Neuron (in vitro differentiated cells): ENCODE data around the gene PIGQ.

Experiments used
- H2AFZ ChIP-seq: one replicate; pipeline ENCODE4 v1.6.1; 2013; ENCODE audit warnings: low read depth, mild to moderate bottlenecking, inconsistent platforms, low read length, moderate library complexity
- H3K27me3 ChIP-seq: one replicate; pipeline ENCODE4 v1.6.1; 2013; ENCODE audit warnings: low read length; ENCODE audit not compliant: insufficient read depth
- H3K36me3 ChIP-seq: one replicate; pipeline ENCODE4 v1.6.1; 2013; ENCODE audit warnings: low read length; ENCODE audit not compliant: insufficient read depth
- H3K4me1 ChIP-seq: one replicate; pipeline ENCODE4 v1.6.1; 2013; ENCODE audit warnings: low read length; ENCODE audit not compliant: insufficient read depth
- H3K4me3 ChIP-seq: 2 replicates; pipeline ENCODE4 v1.5.1; 2013; ENCODE audit warnings: mild to moderate bottlenecking, low read length, moderate library complexity
- H3K9me3 ChIP-seq: one replicate; pipeline ENCODE4 v1.6.1; 2013; ENCODE audit warnings: low read length

PIGQ gene

GRCh38 chr16:539901-540530, 29.8 kb upstream of the PIGQ start:
- H2AFZ ChIP-seq = no peak overlapping the region
- H3K36me3 ChIP-seq = peaks cover 11% of the 10 kb centered on the region
- H3K4me1 ChIP-seq = no peaks in the 10 kb centered on the region
- H3K27me3 ChIP-seq = no peaks in the 10 kb centered on the region
- no peaks in the 10 kb centered on the region for H3K9me3 ChIP-seq
- no peak overlapping the region for H3K4me3 ChIP-seq

DNA sequence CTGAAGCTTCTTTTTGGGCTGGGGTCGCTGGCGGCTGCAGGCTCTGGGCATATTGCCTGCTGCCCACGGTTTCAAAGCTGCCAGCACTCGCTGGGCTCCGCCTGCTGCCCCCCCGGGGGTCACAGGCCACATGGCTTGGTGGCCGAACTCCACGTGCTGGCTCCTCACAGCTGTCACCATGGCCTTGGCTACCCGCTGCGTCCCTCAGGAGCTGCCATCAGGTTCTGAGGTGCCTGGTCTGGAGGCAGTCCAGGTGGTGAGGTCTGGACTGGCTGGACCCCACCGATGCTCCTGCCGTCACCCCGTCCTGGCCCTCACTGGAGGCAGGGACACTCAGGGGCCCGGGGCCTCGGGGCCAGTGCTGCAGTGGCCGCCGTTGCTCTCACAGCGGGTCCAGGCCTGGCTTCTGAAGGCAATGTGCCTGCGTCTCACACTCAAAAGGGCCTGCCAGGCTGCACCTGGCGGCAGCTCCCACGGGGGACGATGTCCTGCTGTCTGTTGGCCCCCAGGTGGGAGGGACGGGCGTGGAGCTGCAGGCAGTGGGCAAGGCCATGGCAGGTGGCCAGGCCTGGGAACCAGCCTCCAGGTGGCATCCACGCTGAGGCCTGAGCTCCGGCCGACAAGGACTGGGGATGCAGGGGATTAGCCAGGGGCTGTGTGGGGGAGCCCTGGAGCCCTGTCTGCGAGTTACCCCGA, 29.0 kb upstream of the PIGQ start:
- no peak overlapping the region for H2AFZ ChIP-seq
- no peaks in the 10 kb centered on the region for H3K9me3 ChIP-seq
- no peak overlapping the region for H3K4me3 ChIP-seq
- H3K27me3 ChIP-seq = no peaks in the 10 kb centered on the region
- no peaks in the 10 kb centered on the region for H3K4me1 ChIP-seq
- H3K36me3 ChIP-seq = peaks cover 8% of the 10 kb centered on the region

DNA sequence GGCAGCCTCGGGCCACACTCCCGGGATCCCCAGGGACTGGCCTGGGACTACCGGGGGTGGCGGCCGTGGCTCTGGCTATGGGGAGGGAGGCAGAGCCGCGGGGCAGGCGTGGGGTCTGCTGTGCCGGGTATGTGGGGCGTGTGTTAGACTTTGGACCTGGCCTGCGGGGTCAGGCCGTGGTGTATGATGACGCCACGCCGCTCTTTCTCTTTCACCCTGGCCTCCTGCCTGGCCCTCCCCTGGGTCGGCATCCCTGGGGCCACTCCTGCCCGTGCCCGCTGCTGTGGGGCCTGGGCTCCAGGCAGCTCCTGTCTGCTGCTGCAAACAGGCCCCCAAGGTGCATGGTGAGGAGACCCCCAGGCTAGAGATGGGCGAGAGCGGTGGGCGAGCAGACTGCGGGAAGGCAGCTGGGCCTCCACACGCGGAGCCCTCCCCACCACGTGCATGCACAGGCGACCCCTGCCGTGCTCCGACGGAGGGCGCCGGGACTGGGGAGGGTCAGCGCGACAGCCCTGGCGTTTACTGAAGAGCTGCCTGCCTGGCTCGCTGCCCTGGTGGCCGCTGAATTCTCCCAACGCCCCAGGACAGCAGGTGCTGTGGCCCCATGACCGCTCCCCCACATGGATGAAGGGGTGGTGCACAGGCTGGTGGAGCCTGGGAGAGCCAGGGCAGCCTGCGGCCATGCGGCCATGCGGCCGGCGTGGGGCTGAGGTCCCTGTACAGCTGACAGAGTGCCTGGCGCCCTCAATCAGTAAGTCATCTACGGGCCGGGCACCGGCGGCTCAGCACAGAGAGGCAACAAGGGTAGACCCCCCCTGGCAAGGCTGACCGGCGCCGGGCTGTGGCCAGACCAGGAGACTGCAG, 26.2 kb upstream of the PIGQ start:
- peaks cover 8% of the 10 kb centered on the region for H3K36me3 ChIP-seq
- no peaks in the 10 kb centered on the region for H3K9me3 ChIP-seq
- no peaks in the 10 kb centered on the region for H3K27me3 ChIP-seq
- no peak overlapping the region for H2AFZ ChIP-seq
- no peak overlapping the region for H3K4me3 ChIP-seq
- no peaks in the 10 kb centered on the region for H3K4me1 ChIP-seq

DNA sequence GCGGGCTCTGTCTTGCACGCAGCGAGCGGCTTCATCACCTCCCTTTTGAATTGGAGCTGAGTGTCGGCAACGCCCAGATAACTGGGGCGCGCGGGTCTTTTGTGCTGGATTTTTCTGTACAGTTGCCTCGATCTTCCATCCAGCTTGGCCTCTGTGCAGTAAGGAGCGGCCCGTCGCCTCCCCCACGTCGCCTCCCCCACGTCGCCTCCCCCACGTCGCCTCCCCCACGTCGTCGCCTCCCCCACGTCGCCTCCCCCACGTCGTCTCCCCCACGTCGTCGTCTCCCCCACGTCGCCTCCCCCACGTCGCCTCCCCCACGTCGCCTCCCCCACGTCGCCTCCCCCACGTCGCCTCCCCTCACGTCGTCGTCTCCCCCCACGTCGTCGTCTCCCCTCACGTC, 25.3 kb upstream of the PIGQ start:
- Histone ChIP-seq H3K36me3 (peaks cover 11% of the 10 kb centered on the region), H3K27me3 (no peaks in the 10 kb centered on the region), H3K4me1 (no peaks in the 10 kb centered on the region), H3K9me3 (no peaks in the 10 kb centered on the region), H2AFZ (no peak overlapping the region), H3K4me3 (no peak overlapping the region)

GRCh38 chr16:546909-547770, 22.6 kb upstream of the PIGQ start:
- no peaks in the 10 kb centered on the region for H3K27me3 ChIP-seq
- H3K9me3 ChIP-seq = no peaks in the 10 kb centered on the region
- H3K4me3 ChIP-seq = no peak overlapping the region
- H3K36me3 ChIP-seq = peaks cover 22% of the 10 kb centered on the region
- H2AFZ ChIP-seq = no peak overlapping the region
- no peaks in the 10 kb centered on the region for H3K4me1 ChIP-seq

- Histone ChIP-seq H3K9me3 (no peaks in the 10 kb centered on the region), H2AFZ (no peak overlapping the region), H3K36me3 (peaks cover 32% of the 10 kb centered on the region), H3K4me1 (no peaks in the 10 kb centered on the region), H3K27me3 (no peaks in the 10 kb centered on the region), H3K4me3 (no peak overlapping the region)
Observed at GRCh38 chr16:548586-548985, 21.2 kb upstream of the PIGQ start.

- H2AFZ ChIP-seq = no peak overlapping the region
- H3K9me3 ChIP-seq = no peaks in the 10 kb centered on the region
- peaks cover 32% of the 10 kb centered on the region for H3K36me3 ChIP-seq
- H3K27me3 ChIP-seq = no peaks in the 10 kb centered on the region
- H3K4me3 ChIP-seq = no peak overlapping the region
- peaks cover 8% of the 10 kb centered on the region for H3K4me1 ChIP-seq
Observed at GRCh38 chr16:549544-550263, 20.1 kb upstream of the PIGQ start.

GRCh38 chr16:551210-551609, 18.6 kb upstream of the PIGQ start:
- H3K27me3 ChIP-seq = no peaks in the 10 kb centered on the region
- H3K9me3 ChIP-seq = no peaks in the 10 kb centered on the region

DNA sequence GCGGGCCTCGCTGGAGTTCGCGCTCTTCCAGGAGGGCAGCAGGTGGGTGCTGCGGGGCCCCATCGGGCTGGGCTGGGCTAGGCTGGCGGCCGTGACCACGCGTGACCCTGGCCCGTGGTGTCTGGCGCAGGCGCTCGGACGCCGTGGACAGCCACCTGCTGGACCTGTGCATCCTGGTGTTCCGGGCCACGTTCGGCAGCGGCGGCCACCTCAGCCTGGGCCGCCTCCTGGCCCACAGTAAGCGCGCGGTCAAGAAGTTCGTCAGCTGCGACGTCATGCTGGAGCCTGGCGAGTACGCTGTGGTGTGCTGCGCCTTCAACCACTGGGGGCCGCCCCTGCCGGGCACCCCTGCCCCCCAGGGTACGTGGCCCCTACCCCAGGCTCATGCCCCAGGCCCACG, 17.6 kb upstream of the PIGQ start:
- H3K4me1 ChIP-seq = peaks cover 16% of the 10 kb centered on the region
- H3K4me3 ChIP-seq = no peak overlapping the region

More at GRCh38 chr16:551210-551609, 18.6 kb upstream of the PIGQ start:
- Histone ChIP-seq H3K4me1 (peaks cover 16% of the 10 kb centered on the region), H3K4me3 (no peak overlapping the region), H2AFZ (no peak overlapping the region), H3K36me3 (peaks cover 32% of the 10 kb centered on the region)

DNA sequence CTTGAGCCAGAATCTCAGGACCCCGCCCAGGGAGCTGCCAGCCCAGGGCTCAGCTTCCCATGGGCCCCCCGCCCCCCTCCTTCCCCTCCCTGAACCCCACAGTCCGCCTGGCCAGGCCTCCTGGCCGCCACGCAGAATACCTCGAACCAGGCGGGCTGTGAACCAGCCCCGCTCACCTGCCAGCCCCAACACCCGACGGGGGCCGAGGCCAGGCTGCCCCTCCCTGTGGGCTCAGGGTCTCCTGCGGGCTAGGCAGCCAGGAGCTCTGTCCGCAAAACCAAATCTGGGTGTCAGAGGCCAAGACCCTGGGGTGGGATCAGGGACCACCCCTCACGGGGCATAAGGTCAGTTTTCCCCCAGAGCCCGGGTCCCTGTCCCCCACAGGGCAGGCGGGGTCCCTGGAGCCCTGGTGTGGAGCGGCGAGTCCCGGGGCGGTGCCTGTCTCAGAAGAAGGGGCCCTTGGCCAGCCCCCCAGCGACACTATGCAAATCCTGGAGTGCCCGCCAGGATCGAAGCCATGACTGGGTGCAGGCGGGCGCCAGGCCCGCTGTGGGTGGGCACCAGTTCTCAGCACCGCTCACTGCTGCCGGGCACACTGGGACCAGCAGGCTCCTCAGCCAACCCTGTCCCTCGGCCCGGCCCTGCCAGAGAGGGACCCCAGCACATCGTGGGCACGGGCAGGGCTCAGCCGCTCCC, 16.0 kb upstream of the PIGQ start:
- H3K4me1 ChIP-seq = peaks cover 19% of the 10 kb centered on the region
- H2AFZ ChIP-seq = no peak overlapping the region
- no peaks in the 10 kb centered on the region for H3K9me3 ChIP-seq
- peaks cover 23% of the 10 kb centered on the region for H3K36me3 ChIP-seq
- no peak overlapping the region for H3K4me3 ChIP-seq
- H3K27me3 ChIP-seq = peaks cover 9% of the 10 kb centered on the region

More for the DNA sequence above, 17.6 kb upstream of the PIGQ start:
- H3K36me3 ChIP-seq = peaks cover 29% of the 10 kb centered on the region
- no peak overlapping the region for H2AFZ ChIP-seq
- no peaks in the 10 kb centered on the region for H3K27me3 ChIP-seq
- H3K9me3 ChIP-seq = no peaks in the 10 kb centered on the region

- Histone ChIP-seq H3K36me3 (peaks cover 21% of the 10 kb centered on the region), H3K9me3 (no peaks in the 10 kb centered on the region), H3K4me1 (peaks cover 19% of the 10 kb centered on the region), H2AFZ (no peak overlapping the region), H3K27me3 (peaks cover 14% of the 10 kb centered on the region), H3K4me3 (no peak overlapping the region)
Observed at GRCh38 chr16:554297-554621, 15.5 kb upstream of the PIGQ start.
